Measurements from ENCODE around the gene HIBCH.

DNA sequence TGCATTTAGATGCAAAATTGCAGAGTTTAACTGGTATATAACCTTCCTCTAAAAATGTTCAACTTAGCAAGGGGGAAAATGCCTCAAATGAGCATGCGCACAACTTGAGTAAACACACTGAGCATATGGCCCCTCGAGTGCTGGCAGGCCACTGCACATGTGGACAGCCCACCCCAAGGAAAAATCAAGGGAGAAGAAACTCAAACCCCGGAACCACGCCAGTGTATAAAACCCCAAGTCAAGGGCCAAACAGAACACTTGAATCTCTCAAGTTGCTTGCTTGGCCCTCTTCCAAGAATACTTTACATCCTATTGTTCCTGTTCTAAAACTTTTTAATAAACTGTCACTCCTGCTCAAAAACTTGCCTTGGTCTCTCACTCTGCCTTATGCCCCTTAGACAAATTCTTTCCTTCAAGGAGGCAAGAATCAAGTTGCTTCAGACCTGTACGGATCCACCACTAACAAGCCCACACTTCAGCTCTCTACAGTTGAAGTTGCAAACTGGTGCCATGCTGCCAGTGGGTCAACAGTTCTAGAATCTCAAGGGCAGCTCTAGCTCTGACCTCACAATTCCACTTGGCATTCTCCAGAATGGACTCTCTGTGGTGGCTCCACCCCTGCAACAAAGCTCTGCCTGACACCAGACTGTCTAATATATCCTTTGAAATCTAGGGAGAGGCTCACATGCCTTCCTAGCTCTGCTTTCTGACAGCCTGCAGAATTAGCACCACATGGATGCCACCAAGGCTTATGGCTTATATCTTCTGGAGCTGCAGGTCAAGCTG, 38.9 kb downstream of the HIBCH start:
- TF ChIP-seq SUZ12 (IDR thresholded peaks at IDR 0.05; ENCODE audit: extremely low read depth, insufficient read depth, insufficient read length), result no peak
- no peak for TF ChIP-seq YY1 (IDR thresholded peaks at IDR 0.05; ENCODE audit: insufficient read depth, insufficient read length)
- no peak for TF ChIP-seq ZNF274 (IDR thresholded peaks at IDR 0.05; ENCODE audit: low read depth, low read length)
